Ovary (tissue), 3 donors: Measurements from ENCODE around the gene MCU.

ENCODE experiments used
- EP300 ChIP-seq: sonication (generic); formaldehyde crosslinking; IDR thresholded peaks from one replicate; pipeline ENCODE4 v1.6.1; 2017; ENCODE audit warnings: antibody characterized with exemption
- TF ChIP-seq, protein P1 (sequence below), 3 donors: fragments of 450-650 bp in 2 of 3; fragments of 200-600 bp in 1 of 3; IDR thresholded peaks; one replicate each; pipeline versions ENCODE4 v1.5.1 to v1.8.0; 2016 to 2022; ENCODE audit warnings: antibody characterized with exemption in 3 of 3, mild to moderate bottlenecking in 1 of 3
- donor health status: DM: no; HTN: no; CAD: no.

DNA sequence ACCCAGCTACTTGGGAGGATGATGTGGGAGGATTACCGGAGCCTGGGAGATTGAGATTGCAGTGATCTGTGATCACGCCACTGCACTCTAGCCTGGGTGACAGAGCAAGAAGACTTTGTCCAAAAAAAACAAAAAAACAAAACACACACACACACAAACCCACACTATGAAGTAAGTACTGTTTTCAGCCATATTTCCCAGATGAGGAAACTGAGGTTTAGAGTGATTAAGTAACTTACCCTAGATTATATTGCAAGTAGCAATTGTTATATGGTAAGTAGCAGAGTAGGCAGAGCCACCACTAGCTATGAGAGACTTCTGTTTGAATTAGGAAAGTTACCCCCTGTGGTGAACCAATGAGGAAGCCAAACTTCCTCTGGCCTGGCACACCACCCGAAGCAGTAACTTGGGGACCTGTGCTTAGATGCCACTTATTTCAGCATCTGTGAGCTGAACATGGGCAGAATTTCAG, 61.9 kb downstream of the MCU start:
- TF ChIP-seq, protein P1, sequence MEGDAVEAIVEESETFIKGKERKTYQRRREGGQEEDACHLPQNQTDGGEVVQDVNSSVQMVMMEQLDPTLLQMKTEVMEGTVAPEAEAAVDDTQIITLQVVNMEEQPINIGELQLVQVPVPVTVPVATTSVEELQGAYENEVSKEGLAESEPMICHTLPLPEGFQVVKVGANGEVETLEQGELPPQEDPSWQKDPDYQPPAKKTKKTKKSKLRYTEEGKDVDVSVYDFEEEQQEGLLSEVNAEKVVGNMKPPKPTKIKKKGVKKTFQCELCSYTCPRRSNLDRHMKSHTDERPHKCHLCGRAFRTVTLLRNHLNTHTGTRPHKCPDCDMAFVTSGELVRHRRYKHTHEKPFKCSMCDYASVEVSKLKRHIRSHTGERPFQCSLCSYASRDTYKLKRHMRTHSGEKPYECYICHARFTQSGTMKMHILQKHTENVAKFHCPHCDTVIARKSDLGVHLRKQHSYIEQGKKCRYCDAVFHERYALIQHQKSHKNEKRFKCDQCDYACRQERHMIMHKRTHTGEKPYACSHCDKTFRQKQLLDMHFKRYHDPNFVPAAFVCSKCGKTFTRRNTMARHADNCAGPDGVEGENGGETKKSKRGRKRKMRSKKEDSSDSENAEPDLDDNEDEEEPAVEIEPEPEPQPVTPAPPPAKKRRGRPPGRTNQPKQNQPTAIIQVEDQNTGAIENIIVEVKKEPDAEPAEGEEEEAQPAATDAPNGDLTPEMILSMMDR (IDR thresholded peaks at IDR 0.05): no peak
- TF ChIP-seq EP300: no peak
